SW 1271 (cell line): ENCODE results near the gene IL1RAPL1.
A peak's percentile ranks its signal among the peaks of the same experiment; 100 is the strongest.
"Not testable (repeated sequence)": the region's sequence is repeated elsewhere in the genome, so short reads cannot be mapped to it uniquely, and the experiment has no call there.

Experiments
- DNase-seq, 2 experiments: peaks; one replicate each; lab custom pipeline; 2025; lab: John Stamatoyannopoulos, UW

The IL1RAPL1 gene

DNA sequence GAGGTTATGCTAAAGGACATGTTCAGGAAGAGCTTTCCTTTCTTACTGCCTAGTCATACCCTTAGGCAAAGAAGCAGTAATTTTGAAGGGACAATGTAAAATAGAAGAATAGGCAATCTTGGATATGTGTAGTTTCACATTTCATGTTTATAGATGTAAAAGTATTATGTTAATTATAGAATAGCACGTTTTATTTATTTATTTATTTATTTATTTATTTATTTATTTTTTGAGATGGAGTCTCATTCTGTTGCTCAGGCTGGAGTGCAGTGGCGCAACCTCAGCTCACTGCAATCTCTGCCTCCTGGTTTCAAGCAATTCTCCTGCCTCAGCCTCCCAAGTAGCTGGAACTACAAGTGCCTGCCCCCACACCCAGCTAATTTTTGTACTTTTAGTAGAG is 535.6 kb downstream of the IL1RAPL1 start:
- DNase-seq = not testable (repeated sequence)

- no peak for DNase-seq
Observed at GRCh38 chrX:29130905-29131304, 543.7 kb downstream of the IL1RAPL1 start.

GRCh38 chrX:29136904-29137303 is 549.7 kb downstream of the IL1RAPL1 start:
- no peak for DNase-seq

- DNase-seq = no peak
Observed at GRCh38 chrX:29138003-29138402, 550.8 kb downstream of the IL1RAPL1 start.

DNA sequence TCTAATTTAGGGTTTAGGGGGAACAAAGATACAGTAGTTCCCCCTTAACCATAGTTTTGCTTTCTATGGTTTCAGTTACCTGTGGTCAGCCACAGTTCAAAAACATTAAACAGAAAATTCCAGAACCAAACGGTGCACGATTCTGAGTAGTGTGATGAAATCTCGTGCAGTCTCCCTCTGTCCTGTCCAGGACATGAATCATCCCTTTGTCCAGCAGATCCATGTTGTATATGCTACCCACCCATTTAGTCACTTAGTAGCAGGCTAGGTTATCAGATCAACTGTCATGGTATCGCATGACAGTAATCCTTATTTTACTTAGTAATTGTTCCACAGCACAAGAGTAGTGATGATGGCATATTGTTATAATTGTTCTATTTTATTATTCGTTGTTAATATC is 556.1 kb downstream of the IL1RAPL1 start:
- DNase-seq = no peak

- no peak for DNase-seq
Observed at GRCh38 chrX:29143756-29144155, 556.5 kb downstream of the IL1RAPL1 start.

DNA sequence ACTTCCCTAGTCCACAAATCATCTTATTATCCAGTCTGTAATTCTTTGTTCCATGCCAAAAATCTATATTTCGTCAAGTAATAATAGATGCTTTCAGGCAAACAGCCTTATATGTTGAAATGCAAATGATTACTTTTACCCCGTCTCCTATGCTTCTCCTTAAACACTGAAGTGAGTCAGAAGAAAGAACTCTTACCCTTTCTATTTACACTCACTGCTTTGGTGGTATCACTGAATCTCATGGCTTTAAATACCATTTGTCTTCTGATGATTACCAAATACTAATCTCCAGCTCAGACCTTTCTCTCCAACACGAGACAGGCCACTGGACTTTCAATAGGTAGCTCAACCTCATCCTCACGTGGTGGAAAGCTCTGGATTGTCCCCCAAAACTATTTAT is 558.1 kb downstream of the IL1RAPL1 start:
- DNase-seq = no peak

- DNase-seq = no peak
Observed at GRCh38 chrX:29148511-29148910, 561.3 kb downstream of the IL1RAPL1 start.

DNA sequence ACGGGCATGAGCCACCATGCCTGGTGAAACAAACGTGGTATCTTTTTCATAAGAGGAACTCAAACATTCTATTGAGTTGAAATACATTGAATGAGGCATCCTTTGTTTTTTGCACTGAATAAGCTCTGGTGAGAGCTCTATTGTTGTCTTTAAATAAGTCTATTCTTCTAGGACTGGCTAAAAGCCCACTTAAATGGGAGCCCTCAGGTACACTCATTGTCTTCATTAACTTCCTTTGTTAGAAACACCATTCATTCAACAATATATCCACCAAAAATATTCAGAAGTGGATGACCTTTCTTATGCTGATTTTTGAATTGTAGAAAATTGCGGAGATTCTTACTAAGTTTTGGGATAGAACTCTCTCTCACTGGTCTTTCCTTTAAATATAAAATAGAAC is 568.0 kb downstream of the IL1RAPL1 start:
- no peak for DNase-seq

GRCh38 chrX:29172880-29173279 is 585.6 kb downstream of the IL1RAPL1 start:
- DNase-seq = no peak

- DNase-seq = no peak
Observed at GRCh38 chrX:29187264-29187663, 600.0 kb downstream of the IL1RAPL1 start.

- no peak for DNase-seq
Observed at GRCh38 chrX:29196501-29196900, 609.3 kb downstream of the IL1RAPL1 start.

DNA sequence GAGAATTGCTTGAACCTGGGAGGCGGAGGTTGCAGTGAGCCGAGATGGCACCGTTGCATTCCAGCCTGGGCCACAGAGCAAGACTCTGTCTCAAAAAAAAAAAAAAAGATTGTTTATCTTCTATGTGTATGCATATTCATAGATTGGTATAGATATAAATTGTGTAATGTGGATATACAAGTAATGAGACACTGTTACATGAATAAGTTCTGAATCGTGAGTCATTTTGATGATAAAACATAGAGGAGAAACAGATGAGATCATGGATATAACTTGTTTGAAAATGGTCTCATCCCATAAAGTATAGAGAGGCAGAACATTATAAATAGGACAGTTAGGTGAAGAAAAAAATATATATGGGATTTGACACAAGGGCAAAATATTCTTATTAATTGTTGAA is 628.0 kb downstream of the IL1RAPL1 start:
- DNase-seq = no peak

- DNase-seq = no peak
Observed at GRCh38 chrX:29225670-29226069, 638.4 kb downstream of the IL1RAPL1 start.

- DNase-seq = no peak
Observed at GRCh38 chrX:29229802-29230201, 642.6 kb downstream of the IL1RAPL1 start.

DNA sequence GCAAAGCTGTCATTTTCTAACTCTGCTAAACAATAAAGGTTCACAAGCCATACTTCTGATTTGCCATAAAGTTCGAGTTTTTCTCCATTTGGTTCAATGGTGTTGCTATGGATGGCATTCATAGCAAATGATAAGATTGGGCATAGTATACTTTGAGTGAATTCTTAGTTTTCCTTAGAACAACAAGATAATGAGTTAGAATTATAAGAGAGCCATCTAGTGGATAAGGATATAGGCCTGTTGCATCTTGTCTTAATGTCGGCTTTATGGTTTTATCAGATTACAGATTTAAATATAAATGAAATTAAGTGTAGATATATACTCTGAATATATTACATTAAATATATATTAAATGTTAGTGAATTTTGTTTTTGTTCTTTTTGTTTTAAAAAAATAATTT is 644.6 kb downstream of the IL1RAPL1 start:
- DNase-seq = peak in 1 of 2 experiments; percentile 10

- DNase-seq = no peak
Observed at GRCh38 chrX:29233592-29234183, 646.4 kb downstream of the IL1RAPL1 start.

- DNase-seq = no peak
Observed at GRCh38 chrX:29237972-29238371, 650.7 kb downstream of the IL1RAPL1 start.

GRCh38 chrX:29241809-29242208 is 654.6 kb downstream of the IL1RAPL1 start:
- no peak for DNase-seq

GRCh38 chrX:29242856-29243255 is 655.6 kb downstream of the IL1RAPL1 start:
- no peak for DNase-seq

DNA sequence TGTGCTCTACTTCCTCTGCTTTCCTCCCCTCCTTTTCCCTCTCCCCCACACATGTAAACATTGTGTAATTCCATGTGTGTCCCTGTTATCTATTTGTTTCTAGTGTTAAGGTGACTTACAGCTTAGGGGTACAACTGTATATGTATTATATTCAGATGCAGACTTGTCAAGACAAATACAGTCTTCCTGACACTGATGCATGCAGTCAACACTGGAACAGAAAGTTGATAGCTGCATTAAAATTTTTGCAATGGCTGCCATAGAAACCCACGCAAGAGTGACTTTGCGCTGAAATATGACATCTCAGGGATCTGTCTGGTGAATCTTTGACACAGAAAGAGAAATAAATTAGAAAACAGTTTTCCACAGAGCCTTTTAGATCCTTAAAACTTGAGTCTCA is 656.7 kb downstream of the IL1RAPL1 start:
- no peak for DNase-seq

DNA sequence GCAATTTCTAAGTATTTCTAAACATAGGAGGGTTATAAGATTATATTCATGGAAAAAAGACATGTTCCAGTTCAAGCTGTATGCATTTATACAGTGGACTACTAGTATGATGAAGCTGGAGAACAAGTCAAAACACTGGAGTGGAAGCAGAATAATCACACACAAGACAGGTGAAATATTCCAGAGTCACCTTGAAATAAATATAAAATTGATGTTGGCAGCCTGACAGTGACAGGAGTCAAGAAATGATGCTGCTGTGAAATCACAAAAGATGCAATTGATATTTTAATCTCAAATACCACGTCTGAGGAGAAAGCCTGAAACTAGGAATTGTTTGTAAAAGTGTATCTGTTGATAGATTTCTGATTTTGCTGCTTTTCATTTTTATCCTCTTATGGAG is 667.3 kb downstream of the IL1RAPL1 start:
- no peak for DNase-seq

DNA sequence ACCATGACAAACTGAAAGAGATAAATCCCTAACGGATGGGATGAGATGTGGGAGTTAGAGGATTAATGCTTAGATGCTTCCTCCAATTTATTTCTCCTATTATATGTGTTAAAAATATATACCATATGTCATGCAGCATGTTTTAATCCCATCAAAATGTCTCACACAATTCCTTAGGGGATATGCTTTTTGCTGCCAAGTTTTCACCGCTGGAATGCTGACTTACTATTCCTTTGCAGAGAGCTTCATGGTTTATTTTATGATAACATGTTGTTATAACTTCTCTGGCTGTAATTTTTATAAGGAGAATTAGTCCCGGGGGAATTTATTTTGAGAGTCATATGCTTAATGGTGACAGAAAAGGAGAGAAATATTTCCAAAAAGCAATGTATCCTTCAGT is 670.3 kb downstream of the IL1RAPL1 start:
- no peak for DNase-seq

GRCh38 chrX:29269390-29269789 is 682.1 kb downstream of the IL1RAPL1 start:
- no peak for DNase-seq

DNA sequence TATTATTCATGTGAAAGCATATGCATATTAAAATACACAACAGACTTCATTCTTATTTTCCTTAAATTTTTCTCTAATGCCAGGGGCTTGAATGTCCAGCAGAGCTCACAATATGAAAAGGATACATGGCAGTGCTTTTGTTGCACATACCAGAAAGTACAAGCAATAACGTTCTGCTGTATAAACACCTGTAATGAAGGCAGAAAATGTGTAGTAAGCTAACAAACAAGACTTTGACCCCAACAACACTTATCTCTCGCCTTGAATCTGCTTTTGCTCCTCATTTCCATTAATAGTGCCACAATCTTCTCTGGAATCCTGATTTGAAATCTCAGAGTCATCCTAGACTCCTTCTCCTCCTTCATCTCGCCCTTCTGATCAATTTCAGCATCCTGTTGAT is 687.3 kb downstream of the IL1RAPL1 start:
- no peak for DNase-seq
